ENCODE measurements around the gene FILIP1L. TPM values are rescaled to one million over a fixed set of nuclear protein-coding genes. Genes with fewer than 3 reads are reported as not detected.
A peak's percentile ranks its signal among the peaks of the same experiment; 100 is the strongest.

FILIP1L gene
- total RNA-seq, 1 experiment from 2014 or later = 0.07 TPM

DNA sequence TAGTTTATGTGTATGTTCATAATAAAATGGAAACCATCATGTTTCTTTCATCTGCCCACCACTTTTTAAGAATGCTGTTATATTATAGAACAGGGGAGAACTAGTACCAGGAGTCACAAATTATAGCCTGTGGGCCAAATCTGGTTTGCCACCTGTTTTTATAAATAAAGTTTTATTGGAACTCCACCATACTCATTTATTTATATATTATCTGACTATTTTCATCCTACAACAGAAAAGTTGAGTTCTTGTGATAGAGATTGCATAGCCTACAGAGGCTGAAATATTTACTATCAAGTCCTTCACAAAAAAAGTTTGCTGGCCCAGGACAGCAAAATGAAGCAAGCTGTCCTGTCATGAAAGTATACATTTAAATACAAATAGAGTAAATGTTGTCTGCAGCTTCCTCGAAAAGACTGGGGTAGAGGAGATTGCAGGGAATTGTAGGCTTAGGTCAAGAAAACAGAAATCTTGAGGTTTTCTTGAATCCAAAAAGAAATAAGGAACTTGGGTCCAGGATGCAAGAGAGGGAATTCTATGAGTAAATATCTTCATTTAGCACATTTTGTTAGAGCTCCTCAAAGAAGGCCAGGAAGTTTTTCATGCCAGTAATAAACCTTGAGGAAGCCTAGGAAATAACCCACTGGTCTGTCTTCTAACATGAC is 41.1 kb downstream of the FILIP1L start:
- Histone ChIP-seq H2AFZ (ENCODE audit: low read length) (no peak overlapping the region), H2BK5ac (ENCODE audit: insufficient read length, low read length) (no peak overlapping the region), H3K23ac (ENCODE audit: insufficient read length, low read depth, low read length) (no peak overlapping the region), H2BK120ac (ENCODE audit: low read depth, low read length, poor library complexity, severe bottlenecking) (no peak overlapping the region), H2AK5ac (ENCODE audit: insufficient read length, low read length) (no peak overlapping the region), H3K9ac (ENCODE audit: extremely low read depth, insufficient read length, low read length) (no peak overlapping the region), H3K79me1 (ENCODE audit: insufficient read depth, low read depth, low read length, poor library complexity, severe bottlenecking) (no peaks in the 10 kb centered on the region), H3K4ac (ENCODE audit: low read depth, low read length) (no peak overlapping the region), H2BK12ac (ENCODE audit: insufficient read length, low read depth, low read length) (no peak overlapping the region), H2BK15ac (ENCODE audit: low read depth, low read length) (no peak overlapping the region), H4K5ac (ENCODE audit: insufficient read length, low read depth, low read length) (no peak overlapping the region), H3K9me3 (ENCODE audit: control insufficient read depth, low read depth, low read length) (no peaks in the 10 kb centered on the region), H4K20me1 (ENCODE audit: control insufficient read depth, insufficient read depth, insufficient read length) (no peaks in the 10 kb centered on the region), H3K27me3 (ENCODE audit: insufficient read depth, low read length) (no peaks in the 10 kb centered on the region), H3K4me2 (ENCODE audit: insufficient read depth, insufficient read length, low read length) (peak overlapping the region; percentile 42), H3K14ac (ENCODE audit: insufficient read depth, low read length) (no peak overlapping the region), H4K91ac (ENCODE audit: insufficient read length, low read depth, low read length) (no peak overlapping the region), H3K23me2 (ENCODE audit: insufficient read length, low read depth, low read length, poor library complexity, severe bottlenecking) (no peaks in the 10 kb centered on the region), H3K4me1 (ENCODE audit: insufficient read depth, low read length) (peaks cover 5% of the 10 kb centered on the region), H3K79me2 (ENCODE audit: insufficient read depth, low read length) (no peaks in the 10 kb centered on the region), H4K8ac (replicated peaks; ENCODE audit: insufficient read length, low read depth, low read length) (no peak overlapping the region), H2BK20ac (ENCODE audit: low read depth, low read length, poor library complexity, severe bottlenecking) (no peak overlapping the region), H3K27ac (ENCODE audit: insufficient read length, low read depth, low read length) (no peak overlapping the region), H3T11ph (ENCODE audit: low read length) (no peak overlapping the region), H3K56ac (ENCODE audit: insufficient read length, low read depth, low read length) (no peak overlapping the region), H3K18ac (ENCODE audit: insufficient read length, low read depth, low read length) (no peak overlapping the region)
- H3K4me1 Mint-ChIP-seq = peaks cover 23 to 28% of the 10 kb centered on the region in 2 experiments
- DNase-seq = no peak
- H3K27me3 Mint-ChIP-seq (ENCODE audit: low read depth) = no peaks in the 10 kb centered on the region
- H3K36me3 Mint-ChIP-seq (ENCODE audit: insufficient read depth in 1 of 3, low read depth in 3 of 3) = no peaks in the 10 kb centered on the region
- peak overlapping the region in 2 of 3 experiments; percentile 71 to 96; a peak in 3 of 7 replicates for H3K27ac Mint-ChIP-seq
- no CpG with 5 or more reads among the region's 1 CpG for WGBS (ENCODE audit: extremely low coverage, insufficient read length, low lambda C conversion rate)
- TF ChIP-seq CTCF (conservative IDR thresholded peaks at IDR 0.05) = no peak
- H3K4me3 Mint-ChIP-seq = peak overlapping the region in 1 of 2 experiments; percentile 59; a peak in 1 of 5 replicates
- no peaks in the 10 kb centered on the region for H3K9me3 Mint-ChIP-seq
